OCI-LY7 (cell line): Measurements from ENCODE around the gene SREBF1. TPM values are rescaled to one million over a fixed set of nuclear protein-coding genes. Genes with fewer than 3 reads are reported as not detected.
A peak's percentile ranks its signal among the peaks of the same experiment; 100 is the strongest.

Source experiments
- BruUV-seq: library from RNA; stranded (reverse); fragments of 400-500 nt; replicated peaks from 2 replicates; lab custom pipeline; 2021; lab: Mats Ljungman, UMichigan
- CTCF ChIA-PET: fragments of 300-600 bp; sonication (Branson Sonifier 250); formaldehyde crosslinking; loops from one replicate; lab custom pipeline; 2022; ENCODE audit warnings: antibody characterized with exemption; ENCODE audit not compliant: unreplicated experiment; lab: Charles Lee
- POLR2A ChIA-PET: fragments of 300-600 bp; sonication (Branson Sonifier 250); formaldehyde crosslinking; loops from one replicate; lab custom pipeline; 2022; ENCODE audit warnings: antibody characterized with exemption; lab: Charles Lee
- DNase-seq: peaks from one replicate; pipeline ENCODE4 v3.0.0-alpha.2; 2015; ENCODE audit warnings: low spot score
- H2AFZ ChIP-seq: fragments of 200-600 bp; sonication (generic), shearing (Covaris generic); 2 replicates; pipeline ENCODE4 v1.6.1; 2014; ENCODE audit warnings: mild to moderate bottlenecking, antibody characterized with exemption, low read length, moderate library complexity
- H3K27ac ChIP-seq: fragments of 200-600 bp; sonication (generic); 2 replicates; pipeline ENCODE4 v1.5.1; 2014; ENCODE audit warnings: mixed run types, low read depth, mild to moderate bottlenecking, moderate library complexity, low read length, inconsistent platforms; ENCODE audit not compliant: poor library complexity, severe bottlenecking
- H3K36me3 ChIP-seq: fragments of 200-600 bp; sonication (generic); 2 replicates; pipeline ENCODE4 v1.6.1; 2014; ENCODE audit warnings: mild to moderate bottlenecking, antibody characterized with exemption, low read length, moderate library complexity, mixed read lengths; ENCODE audit not compliant: insufficient read depth
- H3K4me1 ChIP-seq: fragments of 200-600 bp; sonication (generic); 2 replicates; pipeline ENCODE4 v1.5.1; 2014; ENCODE audit warnings: mild to moderate bottlenecking, low read length; ENCODE audit not compliant: insufficient read depth, poor library complexity, severe bottlenecking
- H3K4me2 ChIP-seq: fragments of 200-600 bp; sonication (generic); 2 replicates; pipeline ENCODE4 v1.6.1; 2014; ENCODE audit warnings: mild to moderate bottlenecking, low read length
- H3K4me3 ChIP-seq: fragments of 200-600 bp; sonication (generic); 2 replicates; pipeline ENCODE4 v1.5.1; 2014; ENCODE audit warnings: mild to moderate bottlenecking, low read depth, low read length; ENCODE audit not compliant: poor library complexity, severe bottlenecking
- H3K79me2 ChIP-seq: fragments of 200-600 bp; sonication (generic); 2 replicates; pipeline ENCODE4 v1.6.1; 2016; ENCODE audit warnings: low read depth, mild to moderate bottlenecking, low read length, moderate library complexity, mixed read lengths; ENCODE audit not compliant: insufficient read depth
- H3K9me2 ChIP-seq: fragments of 200-600 bp; sonication (generic); 2 replicates; pipeline ENCODE4 v1.6.1; 2016; ENCODE audit warnings: mild to moderate bottlenecking, low read length, mixed read lengths; ENCODE audit not compliant: insufficient read depth
- H3K9me3 ChIP-seq: fragments of 200-600 bp; sonication (generic); 2 replicates; pipeline ENCODE4 v1.6.1; 2014; ENCODE audit warnings: mild to moderate bottlenecking, mixed run types, low read length, mixed read lengths
- H4K20me1 ChIP-seq: fragments of 200-600 bp; sonication (generic); 2 replicates; pipeline ENCODE4 v1.6.1; 2014; ENCODE audit warnings: mild to moderate bottlenecking, antibody characterized with exemption, low read length, moderate library complexity, mixed read lengths; ENCODE audit not compliant: insufficient read depth
- EZH2phosphoT487 ChIP-seq: fragments of 200-600 bp; sonication (generic); IDR thresholded peaks from 2 replicates; pipeline ENCODE4 v1.6.1; 2018; ENCODE audit warnings: low read depth, borderline replicate concordance, mild to moderate bottlenecking, mixed run types, antibody characterized with exemption, low read length, moderate library complexity, mixed read lengths
- intact Hi-C: fragments of 100-400 bp; cut with micrococcal nuclease; formaldehyde crosslinking; loops from one replicate; pipeline ENCODE4 v1.10.0; 2022; ENCODE audit not compliant: unreplicated experiment
- total RNA-seq, 2 experiments: library from RNA; depleted of rRNA in 1 of 2; stranded (reverse); fragments of >200 nt in 1 of 2; shearing (Covaris generic) in 1 of 2; gene quantifications; 2 replicates each; pipeline ENCODE4 v1.2.3, GENCODE V29; 2014 to 2022
- TF ChIP-seq, protein P1 (sequence below): fragments of 200-600 bp; sonication (generic); conservative IDR thresholded peaks from 2 replicates; pipeline ENCODE4 v1.5.1; 2014; ENCODE audit warnings: mild to moderate bottlenecking, antibody characterized with exemption, low read length, moderate library complexity, mixed read lengths

The SREBF1 gene
- total RNA-seq, 2 experiments from 2014 or later: 70.4 to 187 TPM

GRCh38 chr17:17819561-17819995, 17.2 kb downstream of the SREBF1 start:
- ChIA-PET POLR2A (interaction anchor here (0.7 to 1.1 kb wide), 2 partner anchors 14 to 137 kb away, joined by 3 read pairs; no protein-coding TSS in a partner anchor), CTCF (no interaction called here)
- intact Hi-C loops: no loop called here
- BruUV-seq: TSS peak; percentile 43
- H3K4me3 ChIP-seq: no peak overlapping the region
- H3K27ac ChIP-seq: no peak overlapping the region
- DNase-seq: no peak
- H2AFZ ChIP-seq: no peak overlapping the region
- H4K20me1 ChIP-seq: peaks cover 21% of the 10 kb centered on the region; the same call in 1 of the 2 replicates
- no peaks in the 10 kb centered on the region for H3K9me3 ChIP-seq
- H3K9me2 ChIP-seq: no peaks in the 10 kb centered on the region
- peaks cover 77% of the 10 kb centered on the region for H3K36me3 ChIP-seq
- H3K4me2 ChIP-seq: peak overlapping the region; percentile 91; the same call in 1 of the 2 replicates
- peaks cover 37% of the 10 kb centered on the region for H3K79me2 ChIP-seq
- H3K4me1 ChIP-seq: peaks cover 47% of the 10 kb centered on the region
- TF ChIP-seq, protein P1, sequence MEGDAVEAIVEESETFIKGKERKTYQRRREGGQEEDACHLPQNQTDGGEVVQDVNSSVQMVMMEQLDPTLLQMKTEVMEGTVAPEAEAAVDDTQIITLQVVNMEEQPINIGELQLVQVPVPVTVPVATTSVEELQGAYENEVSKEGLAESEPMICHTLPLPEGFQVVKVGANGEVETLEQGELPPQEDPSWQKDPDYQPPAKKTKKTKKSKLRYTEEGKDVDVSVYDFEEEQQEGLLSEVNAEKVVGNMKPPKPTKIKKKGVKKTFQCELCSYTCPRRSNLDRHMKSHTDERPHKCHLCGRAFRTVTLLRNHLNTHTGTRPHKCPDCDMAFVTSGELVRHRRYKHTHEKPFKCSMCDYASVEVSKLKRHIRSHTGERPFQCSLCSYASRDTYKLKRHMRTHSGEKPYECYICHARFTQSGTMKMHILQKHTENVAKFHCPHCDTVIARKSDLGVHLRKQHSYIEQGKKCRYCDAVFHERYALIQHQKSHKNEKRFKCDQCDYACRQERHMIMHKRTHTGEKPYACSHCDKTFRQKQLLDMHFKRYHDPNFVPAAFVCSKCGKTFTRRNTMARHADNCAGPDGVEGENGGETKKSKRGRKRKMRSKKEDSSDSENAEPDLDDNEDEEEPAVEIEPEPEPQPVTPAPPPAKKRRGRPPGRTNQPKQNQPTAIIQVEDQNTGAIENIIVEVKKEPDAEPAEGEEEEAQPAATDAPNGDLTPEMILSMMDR: no peak
- TF ChIP-seq EZH2phosphoT487: no peak

DNA sequence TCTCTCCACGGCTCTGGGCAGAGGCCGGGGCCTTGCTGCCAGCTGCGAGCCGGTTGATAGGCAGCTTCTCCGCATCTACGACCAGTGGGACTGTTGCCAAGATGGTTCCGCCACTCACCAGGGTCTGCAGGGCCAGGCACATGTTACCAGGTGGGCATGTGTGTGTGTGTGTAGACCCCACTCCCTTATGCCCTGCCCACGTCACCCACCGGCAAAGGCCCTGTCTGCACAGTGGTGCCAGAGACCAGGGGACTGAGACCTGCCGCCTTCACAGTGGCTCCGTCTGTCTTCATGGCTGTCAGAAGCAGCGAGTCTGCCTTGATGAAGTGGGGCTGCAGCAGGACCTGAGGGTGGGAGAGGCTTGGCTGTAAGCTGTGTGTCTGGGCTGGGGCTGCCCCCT, 17.7 kb downstream of the SREBF1 start:
- no peak overlapping the region for H3K27ac ChIP-seq

More for the DNA sequence above, 17.7 kb downstream of the SREBF1 start:
- no peak for DNase-seq
- Histone ChIP-seq H3K9me2 (no peaks in the 10 kb centered on the region), H3K9me3 (no peaks in the 10 kb centered on the region), H2AFZ (no peak overlapping the region), H3K4me2 (no peak overlapping the region), H3K36me3 (peaks cover 82% of the 10 kb centered on the region), H3K4me3 (no peak overlapping the region), H3K79me2 (peaks cover 32% of the 10 kb centered on the region), H4K20me1 (peaks cover 21% of the 10 kb centered on the region; the same call in 1 of the 2 replicates), H3K4me1 (peaks cover 42% of the 10 kb centered on the region)
- BruUV-seq: no TSS peak
- ChIA-PET POLR2A (interaction anchor here (1.8 kb wide), 1 partner anchor 17 kb away, joined by 5 read pairs; no protein-coding TSS in a partner anchor), CTCF (no interaction called here)
- TF ChIP-seq EZH2phosphoT487: no peak
- TF ChIP-seq, protein P1: no peak
- intact Hi-C loops: no loop called here
